ENCODE data around the gene ACIN1.

ACIN1 gene

DNA sequence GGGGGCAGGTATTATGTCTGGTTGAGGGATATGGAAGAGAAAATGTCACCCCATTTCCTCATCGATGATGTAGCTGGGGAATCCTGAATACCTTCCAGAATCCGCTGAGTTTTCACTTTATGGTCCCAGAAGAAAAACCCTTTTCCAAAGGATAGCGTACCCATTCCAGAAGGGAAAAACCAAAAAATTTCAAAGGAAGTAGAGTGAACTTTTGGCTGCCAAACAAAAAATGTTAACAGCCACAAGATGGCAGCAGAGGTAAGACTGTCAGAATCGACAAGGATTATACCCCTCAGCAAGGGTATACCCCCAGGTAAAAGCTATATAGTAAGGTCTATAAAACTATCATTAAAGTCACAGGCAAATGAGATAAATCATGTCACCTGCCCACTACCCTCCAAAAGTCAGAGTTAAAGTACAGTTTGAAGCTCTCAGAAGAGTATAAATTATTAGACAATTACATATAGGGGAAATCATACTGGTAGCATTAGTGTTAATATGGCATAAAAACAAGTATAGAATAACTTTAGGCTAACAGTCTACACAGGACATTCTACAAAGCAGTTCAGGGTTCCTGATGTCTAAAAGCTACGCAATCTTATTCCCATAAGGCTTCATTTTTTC is 18.0 kb downstream of the ACIN1 start:
- DNase-seq, result no peak

DNA sequence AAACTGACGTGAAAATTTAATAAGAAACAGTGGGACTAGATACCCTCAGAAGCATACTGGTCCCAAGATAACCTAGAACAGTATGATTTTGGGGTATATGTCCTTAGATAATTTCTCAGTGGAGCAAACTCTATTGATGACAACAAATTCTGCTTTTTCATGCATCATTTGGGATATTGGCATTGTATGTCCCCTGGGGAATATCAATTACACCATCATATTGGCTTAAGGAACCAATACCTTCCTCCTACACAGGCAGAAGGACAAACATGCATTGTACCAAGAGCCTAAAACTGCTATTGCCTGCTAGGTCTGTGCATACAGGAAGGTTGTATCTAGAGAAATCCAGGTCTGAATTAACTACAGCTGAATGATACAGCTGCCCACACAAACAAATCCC is 20.0 kb downstream of the ACIN1 start:
- no peak for DNase-seq

DNA sequence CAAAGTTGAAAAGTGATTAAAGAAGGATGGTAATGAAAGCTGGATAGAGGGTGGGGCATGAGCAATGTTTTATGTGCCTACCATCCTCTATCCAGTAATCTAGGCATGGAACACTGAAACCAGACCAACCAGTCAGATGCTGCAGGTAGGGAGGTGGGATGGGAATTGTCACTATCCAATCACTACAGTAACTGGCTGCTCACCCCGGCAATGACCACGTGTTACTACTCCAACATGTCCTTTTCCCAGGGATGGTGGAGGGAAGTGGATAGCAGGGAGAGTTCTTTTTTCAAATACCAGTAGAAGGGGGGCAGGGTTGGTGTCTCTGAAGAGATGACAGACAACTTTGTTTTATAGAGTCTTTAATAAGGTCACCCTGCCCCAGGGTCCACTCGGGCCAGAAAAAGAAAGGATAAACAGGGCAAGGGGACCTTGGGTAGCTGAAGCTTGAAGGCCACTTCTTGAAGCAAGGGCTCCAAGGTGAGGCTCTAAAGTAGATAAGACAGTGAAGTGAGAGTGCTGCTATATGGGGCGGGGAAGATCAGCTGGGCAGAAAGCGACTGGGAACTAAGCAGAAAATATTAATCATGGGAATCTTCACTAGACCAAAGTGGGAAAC is 22.9 kb downstream of the ACIN1 start:
- no peak for DNase-seq

DNA sequence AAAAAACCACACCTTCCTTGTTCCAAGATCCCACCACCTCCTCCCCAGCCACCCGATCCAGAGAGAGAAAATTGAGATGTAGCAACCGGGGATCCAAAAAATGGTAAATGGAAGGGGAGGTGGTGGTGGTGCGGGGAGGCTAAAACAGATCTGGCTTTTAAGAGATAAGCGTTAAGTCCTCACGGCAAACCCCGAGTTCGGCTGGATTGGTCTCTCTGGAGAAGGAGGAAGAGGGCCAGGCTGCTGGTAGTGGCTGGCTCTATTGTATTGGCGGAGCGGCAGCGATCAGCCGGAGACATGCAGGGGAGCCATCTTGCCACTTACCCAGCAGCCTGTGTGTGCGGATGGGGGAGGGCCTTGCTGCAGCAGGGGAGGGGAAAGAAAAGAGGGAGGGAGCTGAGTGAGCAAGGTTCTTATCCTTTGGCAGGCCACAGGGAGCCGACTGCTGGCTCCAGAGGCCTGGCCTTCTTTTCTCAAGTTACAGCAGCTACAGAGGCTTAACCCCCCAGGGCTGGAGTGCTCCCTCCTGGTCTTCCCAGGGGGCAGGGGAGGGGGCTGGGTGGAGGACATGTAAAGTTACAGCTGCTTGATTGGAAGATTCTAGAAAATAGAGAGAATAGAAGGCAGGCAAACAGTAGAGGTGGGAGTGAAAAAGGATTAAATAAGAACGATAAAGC is 23.6 kb downstream of the ACIN1 start:
- no peak for DNase-seq

DNA sequence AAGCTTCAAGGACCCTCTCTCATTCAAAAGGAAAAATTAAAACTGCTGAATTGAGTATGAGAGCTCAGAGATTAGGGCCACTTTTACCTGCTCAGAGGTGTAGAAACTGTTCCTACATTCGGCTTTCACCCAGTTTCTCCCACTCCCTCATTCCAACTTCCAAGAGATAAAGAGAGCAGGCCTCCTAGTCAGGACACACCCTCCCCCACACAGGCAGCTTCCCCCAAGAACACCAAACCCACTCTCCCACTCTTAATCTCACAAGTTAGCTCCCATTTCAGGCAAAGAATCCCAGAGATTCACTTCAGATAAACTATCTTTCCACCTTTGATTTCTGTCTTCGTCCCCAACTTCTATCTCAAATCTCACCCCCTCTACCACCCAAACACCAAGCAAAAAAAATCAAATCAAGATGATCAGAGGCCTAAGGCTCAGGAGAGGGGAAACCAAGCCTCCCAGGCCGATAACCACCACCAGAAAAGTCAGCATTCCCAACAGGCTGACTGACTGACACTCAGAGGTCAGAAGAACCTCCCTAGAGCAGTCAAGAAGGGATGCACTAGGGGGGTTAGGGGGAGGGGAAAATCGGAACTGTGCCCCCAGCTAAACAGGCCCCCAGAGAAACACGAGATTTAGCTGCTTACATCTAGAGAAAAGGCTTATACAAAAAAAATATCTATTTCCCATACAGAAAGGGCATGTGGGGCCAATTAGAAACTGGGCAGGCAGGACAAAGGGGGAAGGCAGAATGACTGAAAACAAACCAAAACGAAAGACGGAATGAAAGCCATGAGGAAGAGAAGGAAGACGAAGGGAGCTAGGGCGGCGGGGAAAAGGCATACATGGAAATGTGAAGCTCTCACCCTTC is 24.4 kb downstream of the ACIN1 start:
- DNase-seq, result no peak

DNA sequence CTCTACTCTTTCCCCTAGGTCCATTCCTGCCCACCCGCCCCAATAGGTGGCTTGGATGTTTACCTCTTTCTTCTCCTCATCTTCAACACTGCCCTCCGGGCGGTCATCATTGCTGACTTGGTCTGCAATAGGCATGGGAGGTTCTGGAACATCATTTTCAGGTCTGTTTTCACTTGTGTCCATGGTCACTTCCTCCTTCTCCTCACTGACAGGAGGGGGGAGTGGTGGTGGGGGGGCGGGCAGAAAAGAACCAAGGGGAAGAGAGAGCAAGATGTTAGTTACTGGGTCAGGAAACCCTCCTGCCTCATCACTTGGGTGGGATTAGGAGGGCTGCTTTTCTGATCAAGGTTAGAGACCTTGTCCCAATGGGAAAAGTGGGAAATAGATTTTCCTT is 25.5 kb downstream of the ACIN1 start:
- DNase-seq, result no peak

DNA sequence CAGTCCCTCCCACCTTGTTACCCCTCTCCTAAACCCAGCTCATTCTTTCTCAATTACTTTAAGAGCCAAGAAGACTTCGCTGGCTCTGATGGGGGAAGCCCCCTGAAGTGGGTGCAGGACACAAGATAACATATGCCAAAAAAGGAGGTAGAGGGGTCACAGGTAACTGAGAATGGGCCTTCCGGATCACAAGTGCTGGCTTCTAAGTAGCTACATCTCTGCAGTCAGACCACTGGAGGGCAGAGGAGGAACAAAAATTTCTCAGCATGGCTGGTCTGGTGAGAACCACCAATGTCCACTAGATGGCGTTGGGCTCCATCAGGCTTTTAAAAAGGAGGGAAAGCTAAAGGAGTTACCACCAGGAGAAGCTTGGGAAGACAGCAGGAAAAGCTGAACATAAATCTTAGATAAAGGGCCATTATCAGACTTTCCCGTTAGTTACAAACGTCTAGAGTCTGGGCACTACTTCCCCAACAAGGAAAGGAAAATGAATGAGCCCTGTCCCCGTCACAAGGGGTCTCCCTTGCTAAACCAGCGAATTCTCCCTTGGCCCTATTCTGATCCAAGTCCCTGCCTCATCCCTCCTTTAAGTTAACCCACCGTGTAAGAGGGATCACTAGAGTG is 26.0 kb downstream of the ACIN1 start:
- no peak for DNase-seq

DNA sequence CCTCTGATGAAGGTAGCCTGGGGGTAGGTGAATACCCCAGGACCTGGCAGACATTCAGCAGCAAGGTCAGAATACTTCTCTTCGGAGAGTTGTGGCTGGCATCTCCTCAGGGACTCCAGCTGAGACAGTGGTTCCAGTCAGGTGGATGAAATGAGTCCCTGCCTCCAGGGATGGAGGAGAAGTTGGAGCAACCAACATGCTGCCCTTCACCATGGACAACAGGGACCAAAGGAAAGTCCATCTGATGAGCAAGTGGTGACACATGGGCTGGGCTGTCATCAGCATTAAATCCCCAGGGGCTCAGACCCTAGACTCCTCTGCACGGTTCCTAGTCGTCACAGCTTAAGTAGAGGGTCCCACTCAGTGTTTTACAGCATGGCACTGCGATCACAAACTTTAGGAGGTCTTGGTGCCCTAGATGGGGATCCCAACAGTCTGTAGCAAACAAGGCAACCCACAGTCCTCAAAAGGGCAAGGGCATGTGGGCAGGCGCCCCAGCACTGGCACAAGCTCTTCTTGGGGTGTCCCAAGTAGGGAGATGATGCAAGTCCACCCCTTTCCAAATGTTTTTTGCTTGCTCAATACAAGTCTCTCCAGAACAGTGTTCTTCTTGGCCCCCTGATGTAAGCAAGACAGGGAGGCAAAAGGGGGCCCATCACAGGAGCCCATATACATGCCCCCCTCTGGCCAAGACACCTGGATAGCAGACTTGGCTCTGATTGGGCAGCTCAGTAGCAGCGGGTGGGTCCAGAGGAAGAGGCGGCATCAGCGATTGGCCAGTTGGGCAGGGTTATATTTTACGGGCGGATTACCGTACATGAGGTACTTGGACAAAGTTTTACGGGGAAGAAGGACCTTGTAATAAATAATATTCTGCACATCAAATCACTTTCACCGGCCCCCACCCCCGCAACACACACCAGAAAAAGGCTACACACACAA is 26.8 kb downstream of the ACIN1 start:
- DNase-seq, result no peak

DNA sequence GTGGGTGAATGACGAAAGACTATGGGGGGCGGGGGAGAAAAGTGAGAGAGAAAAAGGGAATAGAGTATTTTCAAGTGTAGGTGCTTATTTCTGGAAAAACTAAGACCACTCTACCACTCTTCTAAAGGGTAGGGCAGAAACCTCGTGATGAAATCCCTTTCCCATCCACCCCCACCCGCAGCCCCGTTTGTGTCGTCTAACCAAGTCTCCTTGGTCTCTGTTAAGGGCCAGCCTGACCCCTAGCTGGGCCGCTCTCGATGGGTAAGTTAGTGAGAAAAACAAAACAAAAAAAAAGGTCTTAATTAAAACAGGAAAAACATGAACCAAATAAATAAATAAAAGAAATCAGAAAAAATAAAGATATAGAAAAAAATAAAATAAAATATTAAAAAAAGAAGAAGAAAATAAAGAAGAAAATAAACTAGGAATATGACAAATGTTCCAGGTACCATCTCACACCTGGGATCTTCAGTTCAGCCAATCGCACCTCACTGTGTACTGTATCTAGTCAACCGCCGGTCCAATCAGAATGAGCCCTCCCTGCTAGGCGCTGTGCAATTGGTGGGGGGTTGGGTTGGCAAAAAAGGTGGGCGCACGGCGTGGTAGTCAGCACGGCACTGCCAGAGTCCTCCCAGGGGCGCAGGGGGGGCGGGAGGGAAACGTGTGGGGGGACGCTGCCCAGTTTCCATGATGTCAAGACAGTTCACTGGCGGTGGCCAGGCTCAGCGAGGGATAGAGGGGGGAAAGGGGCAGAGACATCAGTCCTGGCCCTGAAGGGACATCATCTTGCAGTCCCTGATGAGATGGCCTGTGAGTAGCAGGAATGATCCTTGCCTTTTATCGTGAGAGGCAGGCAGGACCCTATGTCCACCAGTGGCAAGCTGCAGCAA is 27.8 kb downstream of the ACIN1 start:
- no peak for DNase-seq

DNA sequence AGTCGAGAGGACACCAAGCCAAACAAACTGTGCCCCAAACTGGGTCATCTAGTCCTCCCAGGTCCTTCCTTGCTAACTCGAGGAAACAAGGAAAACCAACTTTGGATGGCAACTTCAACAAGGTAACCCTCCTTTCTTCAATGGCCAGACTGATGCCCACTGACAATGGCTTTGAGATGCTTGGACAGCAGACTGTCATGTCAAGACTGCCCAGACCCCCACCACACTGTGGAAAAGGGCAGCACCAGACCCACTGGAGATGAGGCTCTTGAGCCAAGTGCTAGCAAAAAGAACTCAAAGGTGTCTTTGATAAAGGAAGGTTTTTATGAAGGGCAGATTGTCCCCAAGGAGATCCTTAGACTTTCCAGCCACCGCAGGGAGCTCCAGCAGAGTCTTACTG is 28.6 kb downstream of the ACIN1 start:
- DNase-seq, result no peak

DNA sequence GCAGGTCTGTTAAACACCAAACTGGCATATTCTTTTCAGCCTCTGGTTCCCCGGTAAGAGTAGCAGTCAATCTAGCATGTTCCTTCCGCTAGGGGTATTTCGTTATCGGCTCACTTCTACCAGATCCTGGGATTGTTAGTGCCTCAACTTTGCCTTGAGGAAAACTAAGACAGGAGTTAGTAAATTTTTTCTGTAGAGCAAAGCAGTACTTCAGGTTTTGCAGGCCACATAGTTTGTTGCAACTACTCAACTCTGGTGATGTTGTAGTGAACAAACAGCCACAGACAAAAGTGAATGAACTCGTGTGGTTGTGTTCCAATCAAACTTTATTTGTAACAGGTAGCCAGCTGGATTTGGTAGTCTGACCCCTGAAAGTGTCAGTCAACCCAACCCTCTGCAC is 31.3 kb downstream of the ACIN1 start:
- no peak for DNase-seq

DNA sequence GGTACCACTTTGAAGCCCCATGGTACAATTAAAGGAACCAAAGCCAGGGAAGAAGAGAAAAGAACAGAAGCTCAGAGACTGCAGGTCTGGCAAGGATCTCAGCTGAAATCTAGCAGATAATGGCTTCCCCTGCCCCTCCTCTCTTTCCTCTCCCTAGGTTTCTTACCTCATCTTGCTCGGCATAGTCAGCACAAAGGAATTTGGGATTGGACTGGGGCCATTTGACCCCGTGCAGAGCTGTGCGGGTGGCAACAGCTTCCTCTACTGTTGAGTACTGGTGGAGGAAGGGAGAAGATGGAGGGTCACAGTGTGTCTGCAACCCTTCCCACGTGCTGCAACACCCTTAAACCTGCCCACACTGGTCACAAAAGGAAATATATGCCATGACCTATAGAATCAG is 32.9 kb downstream of the ACIN1 start:
- no peak for DNase-seq

DNA sequence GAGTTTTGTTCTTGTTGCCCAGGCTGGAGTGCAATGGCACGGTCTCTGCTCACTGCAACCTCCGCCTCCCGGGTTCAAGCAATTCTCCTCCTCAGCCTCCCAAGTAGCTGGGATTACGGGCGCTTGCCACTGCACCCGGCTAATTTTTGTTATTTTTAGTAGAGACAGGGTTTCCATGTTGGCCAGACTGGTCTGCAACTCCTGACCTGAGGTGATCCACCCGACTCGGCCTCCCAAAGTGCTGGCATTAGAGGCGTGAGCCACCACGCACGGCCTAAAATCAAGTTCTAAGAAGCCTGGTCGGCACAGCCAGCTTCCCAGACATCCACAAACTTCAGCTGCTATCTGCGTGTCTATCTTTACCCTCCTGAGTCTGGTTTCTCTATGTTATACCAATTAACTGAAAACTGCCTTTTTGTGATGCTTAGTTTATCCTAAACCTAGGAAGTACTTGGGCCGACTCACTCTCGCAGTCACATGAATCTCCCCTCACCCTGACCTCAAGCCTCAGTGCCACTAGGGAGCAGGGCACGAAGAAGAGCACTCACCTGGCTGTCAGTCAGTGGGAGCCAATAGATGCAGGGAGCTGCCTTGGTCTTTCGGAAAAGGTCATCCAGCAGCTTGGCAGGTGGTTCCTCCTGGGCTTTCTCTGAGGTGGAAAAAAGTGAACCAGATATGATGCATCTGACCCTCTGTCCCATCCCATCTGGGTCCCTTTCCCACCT is 34.2 kb downstream of the ACIN1 start:
- DNase-seq, result no peak

DNA sequence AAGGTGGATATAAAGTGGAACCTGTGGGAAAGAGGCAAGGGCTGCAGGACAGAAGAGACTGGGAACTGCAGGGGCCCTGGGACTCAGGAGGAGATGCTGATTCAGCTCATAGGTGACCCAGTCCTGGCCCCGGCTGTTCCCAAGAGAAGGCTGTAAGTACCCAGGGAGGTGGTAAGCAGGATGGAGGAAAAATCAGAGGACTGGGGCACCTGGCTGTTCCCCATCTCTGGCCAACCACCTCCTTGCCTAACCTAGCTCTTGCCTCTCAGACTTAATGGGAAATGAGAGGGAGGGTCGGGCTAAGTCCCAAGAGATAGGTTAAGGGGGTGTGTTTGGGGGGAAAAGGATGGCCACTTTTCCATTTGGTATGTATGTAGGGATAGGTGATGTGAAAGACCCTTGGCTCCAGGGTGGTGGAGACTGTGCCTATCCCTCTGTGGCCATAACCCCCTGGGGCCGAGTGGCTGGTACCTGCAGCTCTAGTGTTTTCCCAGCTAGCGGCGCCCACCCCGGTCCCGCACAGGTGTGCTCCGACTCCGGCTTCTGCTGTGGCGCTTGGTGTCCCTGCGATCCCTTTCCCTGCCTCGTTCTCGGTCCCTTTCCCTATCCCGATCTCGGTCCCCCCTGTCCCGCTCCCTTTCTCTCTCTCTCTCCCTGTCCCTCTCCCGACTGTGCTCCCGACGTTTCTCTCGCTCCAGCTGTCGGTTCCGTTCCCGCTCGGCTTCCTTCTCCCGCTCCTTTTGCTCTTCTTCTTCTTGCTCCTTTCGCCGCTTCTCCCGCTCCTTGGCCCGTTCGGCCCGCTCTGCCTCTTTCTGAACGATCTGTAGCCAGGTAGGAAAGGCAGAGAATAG is 36.1 kb downstream of the ACIN1 start:
- DNase-seq, result no peak

DNA sequence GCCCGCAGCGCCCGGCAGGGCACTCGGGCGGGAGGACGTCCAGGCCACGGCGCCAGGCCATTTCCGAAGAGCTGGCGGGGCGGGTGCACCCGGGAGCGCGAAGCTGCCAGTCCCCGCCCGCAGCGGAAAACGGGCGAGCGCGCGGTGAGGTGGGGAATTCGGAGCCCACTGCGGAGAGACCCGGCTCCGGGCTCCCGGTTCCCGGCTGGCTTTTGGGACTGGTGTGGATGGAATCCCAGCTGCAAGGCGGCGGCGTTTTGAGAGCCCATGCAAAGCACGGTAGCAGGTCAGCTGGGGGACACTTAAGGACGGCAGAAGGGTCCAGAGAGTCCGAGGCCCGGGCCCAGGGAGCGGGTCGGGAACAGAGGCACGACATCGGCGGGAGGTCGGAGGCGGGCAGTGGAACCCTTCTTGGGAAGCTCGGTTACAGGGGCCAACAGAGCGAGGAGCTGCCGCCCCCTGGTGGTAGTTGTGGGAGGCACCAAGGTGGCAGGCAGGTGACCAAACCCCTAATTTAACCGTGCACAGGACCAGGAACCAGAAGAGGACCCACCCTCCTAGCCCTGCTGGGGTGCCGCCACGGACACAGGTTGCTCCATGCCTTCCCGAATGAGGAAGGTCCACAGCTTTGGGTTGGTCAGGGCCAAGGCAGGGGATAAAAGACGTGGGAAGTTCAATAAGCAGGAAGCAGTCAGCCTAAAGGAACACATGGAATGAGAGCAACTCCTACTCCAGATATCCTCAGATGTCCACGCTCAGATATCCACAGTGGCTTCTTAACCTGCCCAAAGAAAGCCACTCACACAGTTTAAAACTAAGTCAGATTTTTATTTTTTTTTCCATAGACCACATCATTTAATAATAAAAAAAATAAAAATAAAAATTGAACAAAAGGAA is 36.9 kb downstream of the ACIN1 start:
- DNase-seq, result no peak

DNA sequence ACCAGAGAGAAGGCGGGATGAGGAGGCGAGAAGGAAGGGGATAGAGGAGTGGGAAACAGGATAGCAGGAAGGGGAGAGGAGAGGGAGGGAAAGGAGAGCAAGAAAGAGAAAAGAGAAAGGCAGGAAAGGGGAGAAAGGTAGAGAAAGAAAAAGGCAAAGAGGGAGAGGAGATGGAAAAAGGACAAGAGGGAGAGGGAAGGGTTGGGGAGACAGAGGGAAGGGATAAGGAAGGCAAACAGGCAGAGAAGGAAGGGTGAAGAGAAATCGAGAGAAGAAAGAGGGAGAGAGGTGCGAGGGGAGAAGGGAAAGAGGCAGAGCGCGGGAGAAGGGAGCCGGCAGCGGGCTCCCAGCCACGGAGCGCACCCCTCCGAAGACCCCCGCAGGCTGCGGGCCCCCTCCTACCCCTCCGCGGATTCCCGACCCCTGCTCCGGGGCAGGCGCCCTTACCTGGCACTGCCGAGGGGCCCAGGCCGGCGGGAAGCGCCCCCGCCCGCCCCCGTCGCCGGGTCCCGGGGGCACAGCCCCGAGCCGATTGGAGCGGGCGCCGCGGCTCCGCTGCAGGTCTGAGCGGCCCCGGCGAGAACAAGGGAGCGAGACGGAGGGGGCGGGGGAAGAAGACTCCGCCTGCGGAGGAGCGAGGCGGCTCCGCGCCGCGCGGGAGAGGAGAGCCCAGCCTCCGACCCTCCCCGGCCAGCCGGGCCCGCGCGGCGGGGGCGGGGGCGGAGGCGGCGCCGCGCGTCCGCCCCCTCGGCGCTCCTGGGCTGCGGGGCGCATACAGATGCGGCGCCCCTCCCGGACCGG is 37.8 kb downstream of the ACIN1 start, which contains the start of gene CDH24:
CDH24 (minus strand) TSS at position 565 of the 801 bp plus-strand sequence. CDS start 1,787 bp downstream, outside the sequence.
- no peak for DNase-seq
